ENCODE data around the gene RASA2. TPM values are rescaled to one million over a fixed set of nuclear protein-coding genes. Genes with fewer than 3 reads are reported as not detected.
A peak's percentile ranks its signal among the peaks of the same experiment; 100 is the strongest.

The RASA2 gene
- total and polyA plus RNA-seq, 10 of the 15 experiments (the other 5 are each of a cell fraction or from before 2014, with no cell fraction given): 1.9 to 9.4 (median 7.2) TPM

DNA sequence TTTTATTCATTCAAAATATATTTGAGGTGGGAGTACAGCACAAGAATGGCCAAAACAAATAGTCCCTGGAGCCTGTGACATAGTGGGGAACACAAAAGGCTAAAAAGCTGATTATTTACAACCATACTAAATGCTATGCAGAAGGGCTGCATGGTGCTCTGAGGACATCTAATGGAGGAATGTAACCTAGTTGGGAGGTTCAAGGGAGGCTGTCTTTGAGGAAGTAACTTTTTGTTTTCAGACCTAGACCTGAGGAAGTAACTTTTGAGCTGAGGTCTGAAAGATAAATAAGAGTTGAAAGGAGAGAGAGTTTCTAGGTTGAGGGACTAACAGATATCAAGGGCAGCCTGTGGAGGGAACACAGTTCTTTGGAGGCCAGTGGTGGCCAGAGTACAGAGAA is 34.8 kb upstream of the RASA2 start (continued):
- TF ChIP-seq MEF2B (IDR thresholded peaks at IDR 0.05; ENCODE audit: partially characterized antibody, poor library complexity, severe bottlenecking): no peak
- no peak for TF ChIP-seq POLR2AphosphoS2 (IDR thresholded peaks at IDR 0.05; ENCODE audit: low read depth, low read length)
- TF ChIP-seq, protein P1, sequence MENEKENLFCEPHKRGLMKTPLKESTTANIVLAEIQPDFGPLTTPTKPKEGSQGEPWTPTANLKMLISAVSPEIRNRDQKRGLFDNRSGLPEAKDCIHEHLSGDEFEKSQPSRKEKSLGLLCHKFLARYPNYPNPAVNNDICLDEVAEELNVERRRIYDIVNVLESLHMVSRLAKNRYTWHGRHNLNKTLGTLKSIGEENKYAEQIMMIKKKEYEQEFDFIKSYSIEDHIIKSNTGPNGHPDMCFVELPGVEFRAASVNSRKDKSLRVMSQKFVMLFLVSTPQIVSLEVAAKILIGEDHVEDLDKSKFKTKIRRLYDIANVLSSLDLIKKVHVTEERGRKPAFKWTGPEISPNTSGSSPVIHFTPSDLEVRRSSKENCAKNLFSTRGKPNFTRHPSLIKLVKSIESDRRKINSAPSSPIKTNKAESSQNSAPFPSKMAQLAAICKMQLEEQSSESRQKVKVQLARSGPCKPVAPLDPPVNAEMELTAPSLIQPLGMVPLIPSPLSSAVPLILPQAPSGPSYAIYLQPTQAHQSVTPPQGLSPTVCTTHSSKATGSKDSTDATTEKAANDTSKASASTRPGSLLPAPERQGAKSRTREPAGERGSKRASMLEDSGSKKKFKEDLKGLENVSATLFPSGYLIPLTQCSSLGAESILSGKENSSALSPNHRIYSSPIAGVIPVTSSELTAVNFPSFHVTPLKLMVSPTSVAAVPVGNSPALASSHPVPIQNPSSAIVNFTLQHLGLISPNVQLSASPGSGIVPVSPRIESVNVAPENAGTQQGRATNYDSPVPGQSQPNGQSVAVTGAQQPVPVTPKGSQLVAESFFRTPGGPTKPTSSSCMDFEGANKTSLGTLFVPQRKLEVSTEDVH (IDR thresholded peaks at IDR 0.05; ENCODE audit: low read depth, partially characterized antibody): no peak
- peak; percentile 100 for TF ChIP-seq RAD21 (IDR thresholded peaks at IDR 0.05; ENCODE audit: insufficient read depth, low read depth, low read length)
- no peak for TF ChIP-seq SREBF1 (IDR thresholded peaks at IDR 0.05; ENCODE audit: low read length)
- no peak for TF ChIP-seq YBX1 (IDR thresholded peaks at IDR 0.05)
- TF ChIP-seq ZNF217 (IDR thresholded peaks at IDR 0.05): no peak
- TF ChIP-seq FOXM1 (IDR thresholded peaks at IDR 0.05; ENCODE audit: low read depth, low read length): 0 out of 2 replicates have a peak, but pooled peaks have one; percentile 55
- TF ChIP-seq, protein P2, sequence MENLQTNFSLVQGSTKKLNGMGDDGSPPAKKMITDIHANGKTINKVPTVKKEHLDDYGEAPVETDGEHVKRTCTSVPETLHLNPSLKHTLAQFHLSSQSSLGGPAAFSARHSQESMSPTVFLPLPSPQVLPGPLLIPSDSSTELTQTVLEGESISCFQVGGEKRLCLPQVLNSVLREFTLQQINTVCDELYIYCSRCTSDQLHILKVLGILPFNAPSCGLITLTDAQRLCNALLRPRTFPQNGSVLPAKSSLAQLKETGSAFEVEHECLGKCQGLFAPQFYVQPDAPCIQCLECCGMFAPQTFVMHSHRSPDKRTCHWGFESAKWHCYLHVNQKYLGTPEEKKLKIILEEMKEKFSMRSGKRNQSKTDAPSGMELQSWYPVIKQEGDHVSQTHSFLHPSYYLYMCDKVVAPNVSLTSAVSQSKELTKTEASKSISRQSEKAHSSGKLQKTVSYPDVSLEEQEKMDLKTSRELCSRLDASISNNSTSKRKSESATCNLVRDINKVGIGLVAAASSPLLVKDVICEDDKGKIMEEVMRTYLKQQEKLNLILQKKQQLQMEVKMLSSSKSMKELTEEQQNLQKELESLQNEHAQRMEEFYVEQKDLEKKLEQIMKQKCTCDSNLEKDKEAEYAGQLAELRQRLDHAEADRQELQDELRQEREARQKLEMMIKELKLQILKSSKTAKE (IDR thresholded peaks at IDR 0.05; ENCODE audit: low read depth, poor library complexity, severe bottlenecking): peak; percentile 29
- no peak for TF ChIP-seq CREM (IDR thresholded peaks at IDR 0.05; ENCODE audit: low read depth)
- no peak for TF ChIP-seq HCFC1 (IDR thresholded peaks at IDR 0.05; ENCODE audit: low read length)
- no peak for TF ChIP-seq WRNIP1 (IDR thresholded peaks at IDR 0.05; ENCODE audit: borderline replicate concordance, low read depth, low read length)
- no peak for TF ChIP-seq GABPA (IDR thresholded peaks at IDR 0.05; ENCODE audit: low read depth)
- 0 out of 2 replicates have a peak, but pooled peaks have one; percentile 39 for TF ChIP-seq MEF2A (IDR thresholded peaks at IDR 0.05; ENCODE audit: insufficient read depth, low read depth, low read length)
- peak; percentile 61; the same call in 1 of the 3 replicates for TF ChIP-seq POU2F2 (IDR thresholded peaks at IDR 0.05; ENCODE audit: borderline replicate concordance, low read depth, low read length)
- TF ChIP-seq, protein P3, sequence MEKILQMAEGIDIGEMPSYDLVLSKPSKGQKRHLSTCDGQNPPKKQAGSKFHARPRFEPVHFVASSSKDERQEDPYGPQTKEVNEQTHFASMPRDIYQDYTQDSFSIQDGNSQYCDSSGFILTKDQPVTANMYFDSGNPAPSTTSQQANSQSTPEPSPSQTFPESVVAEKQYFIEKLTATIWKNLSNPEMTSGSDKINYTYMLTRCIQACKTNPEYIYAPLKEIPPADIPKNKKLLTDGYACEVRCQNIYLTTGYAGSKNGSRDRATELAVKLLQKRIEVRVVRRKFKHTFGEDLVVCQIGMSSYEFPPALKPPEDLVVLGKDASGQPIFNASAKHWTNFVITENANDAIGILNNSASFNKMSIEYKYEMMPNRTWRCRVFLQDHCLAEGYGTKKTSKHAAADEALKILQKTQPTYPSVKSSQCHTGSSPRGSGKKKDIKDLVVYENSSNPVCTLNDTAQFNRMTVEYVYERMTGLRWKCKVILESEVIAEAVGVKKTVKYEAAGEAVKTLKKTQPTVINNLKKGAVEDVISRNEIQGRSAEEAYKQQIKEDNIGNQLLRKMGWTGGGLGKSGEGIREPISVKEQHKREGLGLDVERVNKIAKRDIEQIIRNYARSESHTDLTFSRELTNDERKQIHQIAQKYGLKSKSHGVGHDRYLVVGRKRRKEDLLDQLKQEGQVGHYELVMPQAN (conservative IDR thresholded peaks at IDR 0.05): no peak
- TF ChIP-seq ZBED1 (IDR thresholded peaks at IDR 0.05; ENCODE audit: borderline replicate concordance): no peak
- no peak for TF ChIP-seq ZNF622 (IDR thresholded peaks at IDR 0.05)
- no peak for TF ChIP-seq ASH2L (IDR thresholded peaks at IDR 0.05; ENCODE audit: borderline replicate concordance, low read depth)
- TF ChIP-seq, protein P4, sequence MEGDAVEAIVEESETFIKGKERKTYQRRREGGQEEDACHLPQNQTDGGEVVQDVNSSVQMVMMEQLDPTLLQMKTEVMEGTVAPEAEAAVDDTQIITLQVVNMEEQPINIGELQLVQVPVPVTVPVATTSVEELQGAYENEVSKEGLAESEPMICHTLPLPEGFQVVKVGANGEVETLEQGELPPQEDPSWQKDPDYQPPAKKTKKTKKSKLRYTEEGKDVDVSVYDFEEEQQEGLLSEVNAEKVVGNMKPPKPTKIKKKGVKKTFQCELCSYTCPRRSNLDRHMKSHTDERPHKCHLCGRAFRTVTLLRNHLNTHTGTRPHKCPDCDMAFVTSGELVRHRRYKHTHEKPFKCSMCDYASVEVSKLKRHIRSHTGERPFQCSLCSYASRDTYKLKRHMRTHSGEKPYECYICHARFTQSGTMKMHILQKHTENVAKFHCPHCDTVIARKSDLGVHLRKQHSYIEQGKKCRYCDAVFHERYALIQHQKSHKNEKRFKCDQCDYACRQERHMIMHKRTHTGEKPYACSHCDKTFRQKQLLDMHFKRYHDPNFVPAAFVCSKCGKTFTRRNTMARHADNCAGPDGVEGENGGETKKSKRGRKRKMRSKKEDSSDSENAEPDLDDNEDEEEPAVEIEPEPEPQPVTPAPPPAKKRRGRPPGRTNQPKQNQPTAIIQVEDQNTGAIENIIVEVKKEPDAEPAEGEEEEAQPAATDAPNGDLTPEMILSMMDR (IDR thresholded peaks at IDR 0.05 in 2 of 3, conservative IDR thresholded peaks at IDR 0.05 in 1 of 3; ENCODE audit: control insufficient read depth in 2 of 3, extremely low read depth in 1 of 3, insufficient read depth in 1 of 3, low read depth in 3 of 3, low read length in 3 of 3): peak; percentile 75 to 95 (median 89)
- TF ChIP-seq KDM1A (IDR thresholded peaks at IDR 0.05; ENCODE audit: borderline replicate concordance): no peak
- no peak for TF ChIP-seq TAF1 (IDR thresholded peaks at IDR 0.05; ENCODE audit: borderline replicate concordance, low read depth, low read length)

Data from GM12878 (cell line).